HepG2 (cell line): Measurements from ENCODE around the gene NDUFS1. TPM values are rescaled to one million over a fixed set of nuclear protein-coding genes. Genes with fewer than 3 reads are reported as not detected.

ENCODE experiments used
- ATF5 ChIP-seq: sonication (generic); formaldehyde crosslinking; IDR thresholded peaks from 2 replicates; pipeline ENCODE4 v1.4.0; 2020; ENCODE audit warnings: mild to moderate bottlenecking, low read depth, missing genetic modification reagents
- CREM ChIP-seq, 2 experiments: sonication (generic) in 1 of 2; formaldehyde crosslinking in 1 of 2; IDR thresholded peaks; 2 replicates each; pipeline versions ENCODE4 v1.4.0 to v1.6.1; 2016 to 2020; ENCODE audit warnings: antibody characterized with exemption in 1 of 2, mild to moderate bottlenecking in 1 of 2, missing genetic modification reagents in 1 of 2
- ERF ChIP-seq: IDR thresholded peaks from 2 replicates; pipeline ENCODE4 v1.6.1; 2018; ENCODE audit warnings: missing biosample characterization, missing genetic modification reagents
- FLYWCH1 ChIP-seq: sonication (generic); formaldehyde crosslinking; IDR thresholded peaks from 2 replicates; pipeline ENCODE4 v1.8.1; 2023; ENCODE audit warnings: mild to moderate bottlenecking, missing genetic modification reagents
- IKZF4 ChIP-seq: sonication (generic); formaldehyde crosslinking; IDR thresholded peaks from 2 replicates; pipeline ENCODE4 v1.5.1; 2020; ENCODE audit warnings: borderline replicate concordance, mild to moderate bottlenecking, low read depth, missing genetic modification reagents; ENCODE audit errors: not compliant biosample characterization
- KDM5A ChIP-seq: fragments of 200-600 bp; sonication (generic); IDR thresholded peaks from 2 replicates; pipeline ENCODE4 v1.7.0; 2018; ENCODE audit warnings: antibody characterized with exemption, mild to moderate bottlenecking, low read length, borderline replicate concordance
- KLF12 ChIP-seq: sonication (generic); formaldehyde crosslinking; IDR thresholded peaks from 2 replicates; pipeline ENCODE4 v1.4.0; 2020; ENCODE audit warnings: missing genetic modification reagents, borderline replicate concordance
- MYPOP ChIP-seq: sonication (generic); formaldehyde crosslinking; IDR thresholded peaks from 2 replicates; pipeline ENCODE4 v1.8.1; 2023; ENCODE audit warnings: mild to moderate bottlenecking, moderate library complexity, missing genetic modification reagents
- NFAT5 ChIP-seq: sonication (generic); formaldehyde crosslinking; IDR thresholded peaks from 2 replicates; pipeline ENCODE4 v1.4.0; 2020; ENCODE audit warnings: missing genetic modification reagents
- RNF219 ChIP-seq: sonication (generic); formaldehyde crosslinking; IDR thresholded peaks from 2 replicates; pipeline ENCODE4 v1.5.0; 2020; ENCODE audit warnings: mild to moderate bottlenecking, missing genetic modification reagents
- SNRNP70 ChIP-seq: fragments of 200-400 bp; formaldehyde crosslinking; IDR thresholded peaks from 2 replicates; pipeline ENCODE4 v1.6.1; 2017; ENCODE audit warnings: mild to moderate bottlenecking, low read depth, low read length, moderate library complexity
- SP5 ChIP-seq: IDR thresholded peaks from 2 replicates; pipeline ENCODE4 v1.6.1; 2016; ENCODE audit warnings: low read depth, borderline replicate concordance
- TBP ChIP-seq: sonication (generic); formaldehyde crosslinking; IDR thresholded peaks from 2 replicates; pipeline ENCODE4 v1.5.0; 2020; ENCODE audit warnings: missing genetic modification reagents
- USF2 ChIP-seq, 2 experiments: sonication (generic) in 1 of 2; formaldehyde crosslinking in 1 of 2; IDR thresholded peaks; 2 replicates each; pipeline versions ENCODE4 v1.5.1 to v1.6.1; 2011 to 2020; ENCODE audit warnings: borderline replicate concordance in 1 of 2, low read depth in 1 of 2, low read length in 1 of 2, mild to moderate bottlenecking in 1 of 2, missing genetic modification reagents in 1 of 2, moderate library complexity in 1 of 2
- ZNF557 ChIP-seq: sonication (generic); formaldehyde crosslinking; IDR thresholded peaks from 2 replicates; pipeline ENCODE4 v1.4.0; 2020; ENCODE audit warnings: missing genetic modification reagents
- polyA plus RNA-seq, 8 experiments: library from polyadenylated mRNA; depleted of rRNA in 3 of 8; stranded (reverse) in 7 of 8; unstranded in 1 of 8; fragments of >200 nt; fragmentation: Illumina TruSeq in 4 of 8; extraction: Trizol in 4 of 8; gene quantifications; 2 replicates each; pipeline versions ENCODE4 v1.2.1 to v1.2.3, GENCODE V29; 2011 to 2016; ENCODE audit warnings: low read depth in 4 of 8, missing spikeins in 1 of 8, mixed read lengths in 1 of 8; ENCODE audit not compliant: insufficient read depth in 1 of 8
- total RNA-seq, 5 experiments: library from RNA; depleted of rRNA; stranded (reverse); fragments of >200 nt; fragmentation: Illumina TruSeq; extraction: Trizol; gene quantifications; 2 replicates each; pipeline ENCODE4 v1.2.3, GENCODE V29; 2016; ENCODE audit warnings: low read depth in 1 of 5

Gene NDUFS1
- total and polyA plus RNA-seq, 2 of the 13 experiments (the other 11 are each of a cell fraction or from before 2014, with no cell fraction given), result 139 to 242 TPM

GRCh38 chr2:206085742-206086445 lies 73.3 kb downstream of the NDUFS1 start, which contains the start of gene INO80D (continued):
- no peak for TF ChIP-seq RNF219 (CRISPR knock-in tag)
- TF ChIP-seq SP5, result no peak
- TF ChIP-seq KDM5A, result peak; percentile 42; the same call in 1 of the 2 replicates
- peak; percentile 62; the same call in 1 of the 2 replicates for TF ChIP-seq MYPOP
- TF ChIP-seq KLF12, result peak; percentile 42
- TF ChIP-seq SNRNP70, result no peak
- TF ChIP-seq IKZF4, result peak; percentile 76
- TF ChIP-seq NFAT5 (CRISPR knock-in tag), result 0 out of 2 replicates have a peak, but pooled peaks have one; percentile 69
- no peak for TF ChIP-seq TBP (CRISPR knock-in tag)
- no peak for TF ChIP-seq FLYWCH1 (CRISPR knock-in tag)
- 0 out of 2 replicates have a peak, but pooled peaks have one; percentile 87 for TF ChIP-seq ATF5 (CRISPR knock-in tag)
- TF ChIP-seq USF2 (IDR thresholded peaks at IDR 0.05; ENCODE audit: low read depth, low read length), result no peak
- TF ChIP-seq USF2 (CRISPR knock-in tag; IDR thresholded peaks at IDR 0.05; ENCODE audit: borderline replicate concordance), result no peak
- peak; percentile 25; the same call in 1 of the 2 replicates for TF ChIP-seq ERF (CRISPR knock-in tag)
- 0 out of 2 replicates have a peak, but pooled peaks have one; percentile 27 for TF ChIP-seq ZNF557 (CRISPR knock-in tag)
- peak; percentile 6; the same call in 1 of the 2 replicates for TF ChIP-seq CREM (IDR thresholded peaks at IDR 0.05)
- TF ChIP-seq CREM (CRISPR knock-in tag; IDR thresholded peaks at IDR 0.05), result no peak
